Activated CD8-positive, alpha-beta memory T cell treated with anti-CD3 and anti-CD28 coated beads, Interleukin-2, amount 50 U/mL, for 1 hour (primary cell): Measurements from ENCODE around the gene ANKH.
A peak's percentile ranks its signal among the peaks of the same experiment; 100 is the strongest.

Experiments used
- DNase-seq: peaks from one replicate; pipeline ENCODE4 v3.0.0-alpha.2; 2020; ENCODE audit errors: extremely low read depth

ANKH gene

DNA sequence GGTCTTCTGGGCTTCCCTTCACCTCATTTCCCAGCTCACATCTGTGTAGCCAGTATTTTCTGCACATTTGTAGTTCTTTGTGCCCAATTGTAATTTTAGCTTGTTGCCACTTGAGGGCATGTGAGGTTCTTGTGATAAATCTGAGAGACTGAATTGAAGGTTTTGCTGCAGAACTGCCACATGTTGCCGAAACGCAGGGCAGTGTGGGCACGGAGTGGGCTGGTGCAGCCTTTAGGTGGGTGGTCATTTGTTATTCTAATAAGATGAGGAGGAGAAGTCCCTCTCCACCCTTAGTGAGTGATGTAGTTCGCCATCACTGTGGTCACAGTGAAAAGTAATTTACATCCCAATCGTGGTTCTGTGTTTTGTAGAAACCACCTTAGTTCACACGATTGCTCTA is 185.8 kb downstream of the ANKH start:
- DNase-seq = no peak

DNA sequence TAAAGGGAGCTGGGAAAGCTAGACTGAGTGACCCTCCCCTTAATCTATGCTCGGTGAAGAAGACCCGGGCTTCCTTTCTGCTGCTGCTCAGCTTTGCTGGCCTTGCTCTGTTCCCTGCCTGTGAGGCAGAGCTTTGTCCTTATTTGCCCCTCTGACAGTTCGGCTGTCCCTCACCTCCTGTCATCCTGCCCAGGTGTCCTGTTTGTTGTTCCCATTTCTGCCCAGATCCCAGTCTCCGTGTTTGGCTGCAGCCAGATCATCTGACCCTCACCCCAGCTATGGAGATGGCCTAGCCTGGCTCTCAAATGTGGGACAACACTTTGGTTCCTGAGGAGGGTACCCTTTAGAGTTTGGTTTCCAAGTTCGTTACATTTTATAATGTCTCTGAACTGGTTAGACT is 186.8 kb downstream of the ANKH start:
- no peak for DNase-seq

DNA sequence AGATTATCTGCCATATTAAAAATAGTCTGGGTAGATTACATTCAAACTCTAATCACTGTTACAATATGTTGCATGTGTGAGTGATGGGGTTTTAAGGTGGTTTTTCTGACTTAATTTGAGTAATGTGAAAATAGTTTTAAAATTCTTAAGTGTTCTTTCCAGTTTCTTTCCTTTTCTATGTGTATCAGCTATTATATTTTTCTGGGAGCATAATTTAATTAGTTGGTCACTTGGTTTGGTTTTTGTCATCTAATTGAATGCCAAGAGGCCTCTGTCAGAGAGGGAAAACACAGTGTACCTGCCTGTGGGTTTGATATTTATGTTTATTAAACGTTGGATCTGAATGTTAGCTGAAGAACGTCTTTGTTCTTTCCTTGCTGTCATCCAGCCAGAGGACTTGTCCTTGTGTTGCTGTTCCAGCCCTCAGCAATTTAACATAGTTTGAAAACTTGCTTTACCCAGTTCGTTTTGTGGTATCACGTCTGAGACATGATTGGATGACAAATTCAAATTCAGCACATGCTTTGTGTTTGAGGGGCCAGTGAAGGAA is 187.6 kb downstream of the ANKH start:
- no peak for DNase-seq

DNA sequence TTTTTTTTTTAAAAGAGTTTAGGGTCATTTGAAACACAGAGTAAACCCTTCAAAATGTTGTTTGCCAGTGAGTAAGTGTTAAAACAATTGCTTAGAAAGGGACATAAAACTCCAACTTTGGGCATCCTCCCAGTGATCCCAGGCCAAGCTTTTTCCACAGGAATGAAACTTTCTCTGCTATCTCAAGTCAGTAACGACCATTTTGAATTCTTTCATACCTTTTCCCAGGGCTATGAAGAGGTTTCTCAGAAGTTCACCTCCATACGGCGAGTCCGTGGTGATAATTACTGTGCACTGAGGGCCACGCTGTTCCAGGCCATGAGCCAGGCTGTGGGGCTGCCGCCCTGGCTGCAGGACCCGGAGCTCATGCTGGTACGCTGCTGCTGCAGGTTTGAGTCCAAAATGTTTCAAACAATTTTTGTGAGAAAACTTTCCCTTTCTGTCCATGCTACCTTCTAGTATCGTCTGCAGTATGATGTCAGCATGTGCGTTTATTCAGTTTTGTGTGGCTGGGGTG is 190.3 kb downstream of the ANKH start:
- DNase-seq = no peak

DNA sequence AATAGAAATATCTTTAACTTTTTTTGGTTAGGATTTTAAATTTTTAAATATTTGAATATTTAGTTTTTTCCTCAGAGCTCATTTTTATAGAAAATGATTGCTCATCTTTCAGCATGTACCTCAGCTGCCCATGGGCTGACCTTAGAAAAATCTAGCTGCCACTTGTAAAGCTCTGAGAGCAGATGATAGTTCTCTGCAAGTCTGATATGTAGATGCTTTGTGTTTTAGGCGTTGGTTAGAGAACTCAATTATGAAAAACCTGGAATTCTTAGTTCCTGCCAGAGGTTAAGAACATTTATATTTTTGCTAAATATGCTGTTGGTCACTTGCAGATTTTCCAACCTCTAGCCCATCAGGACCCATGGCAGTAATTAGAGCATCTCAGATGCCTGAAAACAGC is 192.0 kb downstream of the ANKH start:
- no peak for DNase-seq

DNA sequence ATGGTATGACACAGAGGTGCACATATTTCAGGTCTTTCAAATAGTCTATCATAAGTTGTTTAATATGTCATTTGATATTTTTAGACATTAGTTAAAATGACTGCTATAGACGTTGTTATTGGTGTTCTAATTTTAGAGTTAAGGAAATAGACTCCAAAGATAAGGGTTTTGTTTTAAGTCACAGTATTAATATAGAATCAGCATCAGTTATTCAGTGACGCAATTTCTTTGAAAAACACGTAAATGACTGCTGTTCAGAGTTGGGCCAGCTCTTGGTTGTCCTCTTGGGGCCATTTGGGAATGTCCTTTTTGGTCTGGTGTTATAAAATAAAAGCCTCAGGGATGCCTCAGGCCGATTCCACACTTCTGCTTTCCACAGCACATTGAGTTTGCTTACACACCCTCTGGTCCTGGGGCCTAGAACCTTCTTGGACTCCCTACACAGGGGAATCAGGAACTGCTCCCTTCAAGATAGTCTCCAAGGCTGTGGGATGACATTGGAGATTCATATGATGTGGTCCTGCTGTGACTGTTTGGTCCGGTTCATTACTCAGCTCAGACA is 192.7 kb downstream of the ANKH start:
- DNase-seq = no peak

DNA sequence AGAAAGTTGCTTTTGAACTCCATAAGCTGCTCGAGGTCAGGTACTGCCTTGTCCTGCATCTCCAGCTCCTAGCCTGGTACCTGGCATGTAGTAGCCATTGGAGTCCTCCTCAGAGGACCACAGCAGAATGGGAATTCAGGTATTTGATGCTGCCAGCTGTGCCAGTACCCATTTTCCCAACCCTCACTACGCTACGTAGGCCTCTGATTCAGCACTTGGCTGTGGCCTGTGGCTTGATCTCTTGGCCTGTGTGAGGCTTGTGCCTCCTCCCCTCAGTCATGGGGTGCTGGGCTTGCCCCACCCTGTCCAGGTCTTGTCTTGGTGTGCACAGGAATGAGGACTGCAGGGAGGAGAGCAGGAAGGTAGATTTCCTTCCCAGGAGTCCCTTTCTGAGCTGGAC is 195.3 kb downstream of the ANKH start:
- no peak for DNase-seq

DNA sequence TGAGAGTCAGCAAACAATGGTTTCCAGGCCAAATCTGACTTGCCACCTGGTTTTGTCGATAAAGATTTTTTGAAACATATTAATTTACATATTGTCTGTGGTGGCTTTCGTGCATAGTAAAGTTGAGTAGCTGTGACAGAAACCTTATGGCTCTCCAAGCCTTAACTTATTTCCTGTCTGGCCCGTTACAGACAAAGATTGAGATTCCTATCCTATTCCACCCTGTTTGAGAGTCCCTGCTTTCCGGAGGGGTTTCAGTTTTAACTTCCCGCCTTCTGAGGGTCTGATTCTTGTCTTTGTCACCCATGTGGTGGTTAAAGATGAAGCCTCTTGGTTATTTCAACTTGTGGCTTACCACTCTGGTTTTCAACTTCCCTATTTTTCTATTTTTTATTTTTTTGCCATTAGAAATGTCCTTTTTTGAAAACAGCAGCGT is 195.7 kb downstream of the ANKH start:
- no peak for DNase-seq

DNA sequence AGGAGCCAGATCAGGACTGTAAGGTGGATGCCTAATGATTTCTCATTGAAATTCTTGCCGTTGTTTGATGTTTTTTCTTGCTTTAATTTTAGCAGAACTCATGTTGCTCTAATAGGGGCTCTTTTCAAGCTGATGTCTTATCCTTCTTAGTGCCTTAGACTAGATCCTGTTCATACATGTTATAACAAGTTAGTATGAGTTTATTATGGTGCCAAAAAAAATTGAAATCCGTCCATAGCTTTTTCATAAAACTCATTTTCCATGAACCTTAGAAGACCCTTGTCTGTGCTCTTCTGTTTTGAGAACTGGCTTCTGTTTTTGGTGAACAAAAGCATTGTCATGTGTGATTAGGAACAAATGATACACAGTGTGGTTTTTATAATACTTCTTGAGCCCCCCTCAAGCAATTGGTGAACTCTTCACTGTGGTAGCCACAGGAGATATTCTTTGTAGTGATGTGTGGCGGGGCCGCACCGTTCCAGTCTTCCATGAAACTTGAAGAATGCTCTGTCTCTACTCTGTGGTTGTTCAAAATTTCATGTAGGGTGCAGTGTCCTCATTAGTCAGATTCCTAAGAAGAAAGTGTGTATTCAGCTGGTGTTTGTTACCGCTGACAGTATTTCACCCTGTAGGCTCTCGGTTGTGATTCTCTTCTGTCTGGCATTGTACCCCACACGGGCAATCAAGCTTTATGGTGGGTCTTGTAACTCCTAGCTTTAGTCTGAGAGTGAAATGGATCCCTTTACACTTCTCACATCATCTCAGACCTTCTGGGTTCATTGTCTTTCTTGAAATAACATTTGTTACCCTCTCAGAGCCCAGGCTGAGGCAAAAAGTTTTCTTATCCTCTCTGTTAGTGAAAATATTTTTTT is 196.4 kb downstream of the ANKH start:
- DNase-seq = no peak

DNA sequence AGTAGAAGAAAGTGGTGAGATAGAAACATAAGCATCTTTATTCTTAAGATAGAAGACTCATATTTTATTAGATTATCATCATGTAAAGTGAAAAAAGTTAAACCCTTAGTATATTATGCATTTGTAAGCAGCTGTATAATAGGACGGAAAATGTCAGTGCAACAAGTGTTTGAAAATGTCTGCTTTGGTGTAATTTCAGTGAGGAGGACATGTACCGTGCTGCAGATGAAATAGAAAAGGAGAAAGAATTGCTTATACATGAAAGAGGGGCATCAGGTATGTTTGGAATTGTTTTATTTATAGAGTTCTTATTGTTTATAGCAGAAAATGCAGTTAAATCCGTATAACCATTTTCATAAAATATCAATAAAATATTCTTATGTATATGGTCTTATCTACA is 198.1 kb downstream of the ANKH start:
- no peak for DNase-seq

DNA sequence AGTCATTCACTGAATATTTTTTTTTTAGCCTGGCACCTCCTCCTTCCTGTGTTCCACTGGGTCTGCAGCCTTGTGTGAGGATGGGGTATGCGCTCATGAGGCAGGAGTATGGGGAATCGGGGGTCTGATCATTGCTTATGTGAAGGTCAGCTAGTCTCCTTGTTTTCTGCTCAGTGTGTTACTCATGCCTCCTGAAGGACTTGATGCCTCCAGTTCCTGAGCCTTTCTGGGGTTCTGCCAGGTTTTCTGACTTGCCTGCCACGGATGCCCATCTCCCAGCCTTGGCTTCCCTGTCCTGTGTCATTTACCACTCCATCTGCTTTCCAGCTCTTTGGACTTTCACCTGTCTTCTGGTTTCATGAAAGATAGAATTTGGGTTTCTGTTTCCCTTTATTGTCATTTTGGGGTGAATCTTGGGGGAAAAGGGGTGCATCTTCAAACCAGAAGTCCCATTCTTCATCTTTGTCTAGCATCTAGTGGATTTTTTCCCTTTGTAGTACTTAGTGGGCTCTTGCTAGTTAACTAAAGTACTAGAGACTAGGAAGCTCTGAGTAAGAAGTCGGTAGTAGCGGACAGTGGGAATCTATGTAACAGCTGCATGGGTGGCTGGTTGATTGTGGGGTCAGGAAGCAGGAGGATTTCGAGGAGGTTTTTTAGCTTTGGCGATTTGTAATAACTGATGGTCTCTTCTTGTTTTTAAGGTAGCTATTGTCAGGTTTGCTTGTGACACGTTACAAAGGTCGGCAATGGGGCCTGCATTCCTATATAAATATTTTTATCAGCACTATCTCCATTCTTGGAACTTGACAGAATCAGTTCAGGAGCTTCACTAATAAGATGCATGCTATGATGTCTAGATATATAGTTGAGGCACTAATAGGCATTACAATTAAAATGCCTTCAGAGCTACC is 198.8 kb downstream of the ANKH start:
- DNase-seq = no peak

DNA sequence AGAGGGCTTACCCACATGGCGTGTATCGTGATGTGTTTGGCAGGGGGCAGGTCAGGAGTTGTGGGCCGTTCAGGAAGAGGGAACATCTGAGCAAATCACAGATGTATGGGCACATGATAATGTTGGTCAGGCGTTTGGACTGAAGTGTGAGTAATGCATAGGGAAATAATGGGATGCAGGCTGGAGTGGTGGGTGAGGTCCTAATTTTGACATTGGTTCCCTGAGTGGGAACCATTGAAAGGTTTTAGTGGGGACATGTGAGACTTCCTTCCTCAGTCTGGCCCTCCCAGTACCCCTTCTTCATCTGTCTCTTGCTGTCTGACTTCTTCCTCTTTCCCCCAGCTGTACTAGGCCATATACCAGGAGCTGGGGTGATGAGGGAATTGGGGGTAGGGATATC is 199.5 kb downstream of the ANKH start:
- no peak for DNase-seq

DNA sequence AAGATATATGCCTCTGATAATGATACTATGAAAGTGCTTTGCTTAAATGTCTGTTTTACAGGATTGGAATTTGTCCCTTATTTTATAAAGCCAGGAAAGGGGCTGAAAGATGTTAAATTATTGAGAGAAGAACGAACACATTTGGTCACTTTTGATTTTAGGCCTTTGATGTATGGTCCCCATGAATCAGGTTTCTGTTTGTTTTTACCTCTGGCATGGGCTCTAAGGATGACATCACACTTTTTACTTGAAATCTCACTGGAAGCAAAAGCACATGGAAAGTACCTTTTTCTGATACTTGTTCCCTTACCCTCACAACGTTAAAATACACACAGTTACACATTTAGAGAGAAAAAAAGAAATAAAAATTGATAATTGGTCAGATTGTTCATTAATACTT is 200.2 kb downstream of the ANKH start:
- DNase-seq = no peak

DNA sequence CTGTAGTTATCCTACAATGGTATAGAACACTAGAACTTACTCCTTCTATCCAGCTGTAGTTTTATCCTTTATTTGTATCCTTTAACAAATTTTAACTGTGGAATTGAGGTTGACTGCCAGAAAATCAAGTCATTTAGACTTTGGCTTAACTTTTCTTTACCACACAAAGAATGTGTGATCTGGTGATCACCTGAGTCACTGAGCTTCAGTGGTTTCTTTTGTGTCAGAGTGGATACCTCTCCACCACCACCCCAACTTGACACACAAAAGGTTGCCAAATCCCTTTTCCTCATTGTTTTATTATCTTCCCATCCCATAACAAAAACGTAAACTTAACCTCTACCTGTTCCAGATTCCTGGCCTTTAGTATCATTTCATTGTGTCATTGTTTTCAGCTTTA is 201.6 kb downstream of the ANKH start:
- DNase-seq = no peak

DNA sequence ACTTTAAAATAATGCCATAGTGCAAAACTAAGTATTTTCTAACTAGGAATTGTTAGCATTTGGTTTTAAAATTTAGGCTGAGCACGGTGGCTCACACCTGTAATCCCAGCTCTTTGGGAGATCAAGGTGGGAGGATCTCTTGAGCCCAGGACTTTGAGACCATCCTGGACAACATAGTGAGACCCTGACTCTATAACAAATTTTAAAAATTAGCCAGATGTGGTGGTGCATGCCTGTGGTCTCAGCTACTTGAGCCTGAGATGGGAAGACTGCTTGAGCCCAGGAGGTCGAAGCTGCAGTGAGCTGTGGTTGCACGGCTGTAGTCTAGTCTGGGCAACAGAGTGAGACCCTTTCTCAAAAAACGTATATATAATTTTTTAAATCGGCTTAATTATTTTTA is 202.2 kb downstream of the ANKH start:
- DNase-seq = no peak

DNA sequence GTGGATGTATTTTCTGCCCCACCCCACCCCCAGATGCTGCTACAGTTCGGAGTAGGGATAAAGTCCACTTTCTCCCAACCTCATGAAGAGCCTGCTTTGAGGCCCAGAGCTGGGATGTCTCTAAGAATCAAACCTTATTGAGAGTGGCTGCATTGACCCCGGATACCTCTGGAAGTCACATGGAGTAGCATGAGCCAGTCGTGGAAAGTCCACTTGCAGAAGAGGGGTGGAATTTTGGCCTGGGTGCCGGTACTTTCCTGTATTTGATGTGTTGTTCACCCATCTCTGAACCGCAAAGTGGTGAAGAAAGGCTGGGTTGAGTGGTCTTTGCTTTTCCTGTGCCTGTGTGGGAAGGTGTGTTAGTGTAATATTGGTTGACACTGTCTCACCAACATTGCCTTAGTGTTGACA is 203.4 kb downstream of the ANKH start:
- DNase-seq = no peak

DNA sequence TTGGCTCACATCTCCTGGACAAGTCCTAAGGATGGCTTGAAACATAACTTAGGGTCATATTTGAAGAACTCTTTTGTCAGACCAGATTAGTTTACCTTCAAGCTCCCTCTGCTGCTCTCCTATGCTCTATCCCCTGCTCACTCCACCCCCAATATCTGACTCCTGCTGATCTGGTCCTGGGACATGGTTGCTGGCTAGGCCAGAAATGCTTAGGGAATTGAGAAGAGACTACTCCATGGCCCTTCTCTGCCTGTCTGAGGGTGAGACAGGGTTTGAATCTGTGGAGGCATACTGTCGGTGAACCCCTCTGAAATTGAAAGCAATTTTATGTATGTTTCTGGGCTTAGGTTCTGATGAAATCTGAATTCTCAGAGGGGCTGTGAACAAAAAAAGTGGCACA is 203.8 kb downstream of the ANKH start:
- no peak for DNase-seq

DNA sequence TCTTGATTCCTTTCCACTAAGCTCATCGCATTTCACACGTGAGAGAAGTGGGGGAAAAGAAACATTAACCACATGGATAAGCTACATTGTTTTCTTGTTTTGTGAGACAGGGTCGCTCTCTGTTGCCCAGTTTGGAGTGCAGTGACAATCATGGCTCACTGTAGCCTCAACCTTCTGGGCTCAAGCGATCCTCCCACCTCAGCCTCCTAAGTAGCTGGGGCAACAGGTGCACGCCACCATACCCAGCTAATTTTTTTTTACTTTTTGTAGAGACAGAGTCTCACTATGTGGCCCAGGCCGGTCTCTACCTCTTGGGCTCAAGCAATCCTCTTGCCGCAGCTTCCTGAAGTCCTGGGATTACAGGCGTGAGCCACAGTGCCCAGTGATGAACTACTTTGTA is 204.3 kb downstream of the ANKH start:
- DNase-seq = no peak

DNA sequence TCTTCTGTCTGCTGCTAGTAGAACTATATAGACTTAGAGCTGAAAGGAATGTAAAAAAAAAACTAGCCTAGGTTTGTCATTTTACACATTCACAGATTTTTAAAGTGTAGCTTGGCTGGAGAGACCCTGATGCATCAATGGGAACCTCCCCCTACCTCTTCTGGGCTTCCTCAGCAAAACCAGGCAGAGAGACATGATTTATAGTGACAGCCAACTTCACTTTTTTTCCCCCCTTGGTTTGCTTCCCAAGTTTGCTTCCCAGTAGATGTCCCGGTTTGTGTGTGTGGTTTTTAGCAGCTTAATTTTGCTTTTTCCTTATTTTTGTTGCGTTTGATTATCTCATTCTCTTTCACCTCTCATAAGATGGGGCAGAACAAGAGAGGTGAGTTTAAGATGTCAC is 205.2 kb downstream of the ANKH start:
- no peak for DNase-seq

DNA sequence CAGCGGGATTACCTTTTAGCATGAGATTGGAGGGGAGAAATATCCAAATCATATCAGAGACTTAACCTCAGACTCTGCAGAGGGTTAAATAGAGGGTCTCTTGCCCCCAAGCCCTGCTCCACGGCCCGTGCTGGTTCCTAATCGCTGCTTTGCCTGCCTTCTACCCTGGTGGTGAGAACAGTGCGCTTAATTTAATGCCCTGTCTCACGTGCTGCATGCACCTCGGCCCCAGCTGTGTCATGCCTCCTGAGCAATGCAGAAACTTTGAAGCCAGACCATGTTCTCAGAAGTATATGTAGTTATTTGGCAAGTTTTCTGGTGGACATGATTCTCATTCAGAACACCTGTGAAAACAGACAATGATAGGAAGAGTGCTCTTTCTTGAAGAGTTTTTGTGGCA is 205.6 kb downstream of the ANKH start:
- peak; percentile 35 for DNase-seq

DNA sequence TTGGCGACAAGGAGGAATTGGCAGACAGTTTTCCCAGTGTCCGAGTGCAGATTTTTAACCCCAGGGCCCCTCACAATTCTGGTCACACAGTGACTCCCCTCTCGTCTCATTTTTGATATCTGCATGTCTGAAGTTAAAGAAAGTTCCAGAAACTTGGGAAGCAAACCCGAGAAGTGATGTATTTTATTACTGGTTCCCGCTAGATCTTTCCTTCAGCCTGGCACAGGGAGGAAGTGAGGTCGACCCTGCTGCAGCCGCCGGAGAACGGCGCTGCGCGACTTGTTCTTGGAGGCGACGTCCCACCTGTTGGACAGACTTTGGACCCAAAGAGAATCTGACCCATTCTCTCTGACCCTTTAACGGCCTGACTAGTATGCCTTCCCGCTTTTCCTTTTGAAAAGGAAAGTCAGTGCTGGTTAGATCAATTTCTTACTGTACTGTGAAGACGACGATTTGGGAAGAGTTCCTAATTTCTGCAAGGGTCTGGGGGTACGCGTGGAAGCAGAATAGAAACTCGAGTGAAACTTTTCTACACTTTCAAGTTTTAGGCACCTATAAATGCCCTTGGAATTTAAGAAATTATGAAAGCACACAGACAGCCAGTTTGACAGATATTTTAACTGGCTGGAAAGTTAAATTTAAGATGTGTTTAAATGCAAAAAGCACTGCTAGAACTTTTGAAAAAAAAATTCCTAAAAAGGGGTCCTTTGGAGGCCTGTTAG is 206.3 kb downstream of the ANKH start:
- no peak for DNase-seq
